PC-9 (cell line): Measurements from ENCODE around the gene R3HDM2. TPM values are rescaled to one million over a fixed set of nuclear protein-coding genes. Genes with fewer than 3 reads are reported as not detected.
"Not testable (repeated sequence)": the region's sequence is repeated elsewhere in the genome, so short reads cannot be mapped to it uniquely, and the experiment has no call there.

Source experiments
- BruUV-seq: library from RNA; stranded (reverse); fragments of 400-500 nt; replicated peaks from 2 replicates; lab custom pipeline; 2021; lab: Mats Ljungman, UMichigan
- CTCF ChIA-PET: fragments of 300-600 bp; sonication (Branson Sonifier 250); formaldehyde crosslinking; loops from one replicate; lab custom pipeline; 2022; ENCODE audit warnings: antibody characterized with exemption; lab: Charles Lee
- POLR2A ChIA-PET: fragments of 300-600 bp; sonication (Branson Sonifier 250); formaldehyde crosslinking; loops from one replicate; lab custom pipeline; 2022; ENCODE audit warnings: antibody characterized with exemption; ENCODE audit not compliant: unreplicated experiment; lab: Charles Lee
- DNase-seq, 2 experiments: peaks; one replicate each; pipeline versions ENCODE4 v3.0.0 to v3.0.0-alpha.2; 2015 to 2022; ENCODE audit warnings: mixed read lengths in 1 of 2
- H2AFZ ChIP-seq: fragments of 200-600 bp; sonication (generic); 2 replicates; pipeline ENCODE4 v1.8.1; 2017; ENCODE audit warnings: antibody characterized with exemption
- H3F3A ChIP-seq: fragments of 200-600 bp; sonication (generic); 2 replicates; pipeline ENCODE4 v1.8.1; 2017; ENCODE audit warnings: antibody characterized with exemption, mild to moderate bottlenecking, low read depth; ENCODE audit not compliant: insufficient read depth
- H3K27ac ChIP-seq: fragments of 200-600 bp; sonication (generic); 2 replicates; pipeline ENCODE4 v1.6.1; 2016; ENCODE audit warnings: mixed run types
- H3K27me3 ChIP-seq: fragments of 200-600 bp; sonication (generic); 2 replicates; pipeline ENCODE4 v1.6.1; 2016; ENCODE audit warnings: low read depth, mixed run types; ENCODE audit not compliant: insufficient read depth
- H3K36me3 ChIP-seq: fragments of 200-600 bp; sonication (generic); 2 replicates; pipeline ENCODE4 v1.6.1; 2016; ENCODE audit warnings: low read depth, mixed run types
- H3K4me1 ChIP-seq: fragments of 200-600 bp; sonication (generic); replicated peaks from 2 replicates; pipeline ENCODE4 v1.6.1; 2016; ENCODE audit warnings: mixed run types; ENCODE audit not compliant: insufficient read depth
- H3K4me2 ChIP-seq: fragments of 200-600 bp; sonication (generic); 2 replicates; pipeline ENCODE4 v1.6.1; 2017; ENCODE audit warnings: mixed run types
- H3K4me3 ChIP-seq: fragments of 200-600 bp; sonication (generic); 2 replicates; pipeline ENCODE4 v1.6.1; 2016; ENCODE audit warnings: mixed run types
- H3K79me2 ChIP-seq: fragments of 200-600 bp; sonication (generic); 2 replicates; pipeline ENCODE4 v1.6.1; 2017; ENCODE audit warnings: low read depth, mixed run types
- H3K9me2 ChIP-seq: fragments of 200-600 bp; sonication (generic); 2 replicates; pipeline ENCODE4 v1.8.1; 2017; ENCODE audit warnings: mild to moderate bottlenecking; ENCODE audit not compliant: insufficient read depth
- H3K9me3 ChIP-seq: fragments of 200-600 bp; sonication (generic); 2 replicates; pipeline ENCODE4 v1.8.1; 2016; ENCODE audit warnings: low read depth; ENCODE audit not compliant: insufficient read depth
- H4K20me1 ChIP-seq: fragments of 200-600 bp; sonication (generic); 2 replicates; pipeline ENCODE4 v1.8.1; 2017; ENCODE audit not compliant: insufficient read depth
- CTCF ChIP-seq: fragments of 200-600 bp; sonication (generic); conservative IDR thresholded peaks from 2 replicates; pipeline ENCODE4 v1.6.1; 2017; ENCODE audit warnings: mixed run types, antibody characterized with exemption, mild to moderate bottlenecking, moderate library complexity
- EZH2 ChIP-seq: fragments of 200-600 bp; sonication (generic); IDR thresholded peaks from 2 replicates; pipeline ENCODE4 v1.8.0; 2017; ENCODE audit warnings: antibody characterized with exemption, low read depth
- intact Hi-C: fragments of 100-400 bp; cut with micrococcal nuclease; formaldehyde crosslinking; loops from one replicate; pipeline ENCODE4 v1.10.0; 2022; ENCODE audit not compliant: unreplicated experiment
- total RNA-seq: library from RNA; stranded (reverse); gene quantifications from 2 replicates; pipeline ENCODE4 v1.2.3, GENCODE V29; 2021

R3HDM2 gene
- total RNA-seq, 1 experiment from 2014 or later = 65.1 TPM

- no peaks in the 10 kb centered on the region for H3K9me3 ChIP-seq
- no peaks in the 10 kb centered on the region for H3K36me3 ChIP-seq
- no peaks in the 10 kb centered on the region for H3K4me1 ChIP-seq
- DNase-seq = no peak
- H3K27me3 ChIP-seq = no peaks in the 10 kb centered on the region
- TF ChIP-seq CTCF (no peak), EZH2 (no peak)
- H4K20me1 ChIP-seq = no peaks in the 10 kb centered on the region
- no peak overlapping the region for H2AFZ ChIP-seq
- H3K4me3 ChIP-seq = no peak overlapping the region
- intact Hi-C loops = no loop called here
- no TSS peak for BruUV-seq
- ChIA-PET POLR2A (interaction anchor here (0.6 kb wide), 1 partner anchor 345 kb away, joined by 5 read pairs; no protein-coding TSS in a partner anchor), CTCF (no interaction called here)
- no peaks in the 10 kb centered on the region for H3K9me2 ChIP-seq
- H3K79me2 ChIP-seq = no peaks in the 10 kb centered on the region
- H3K27ac ChIP-seq = no peak overlapping the region
- peaks cover 5% of the 10 kb centered on the region; the same call in 1 of the 2 replicates for H3F3A ChIP-seq
- H3K4me2 ChIP-seq = no peak overlapping the region
These were observed 11.1 kb upstream of the R3HDM2 start for GRCh38 chr12:57441846-57442427.

- intact Hi-C loops = not testable (repeated sequence)
These were observed 10.6 kb upstream of the R3HDM2 start for GRCh38 chr12:57441393-57441792.

GRCh38 chr12:57439762-57440266 is 9.0 kb upstream of the R3HDM2 start:
- POLR2A ChIA-PET = no interaction called here
- TF ChIP-seq EZH2 = no peak
- no peak for TF ChIP-seq CTCF
- BruUV-seq = no TSS peak

More at GRCh38 chr12:57441393-57441792, 10.6 kb upstream of the R3HDM2 start:
- H4K20me1 ChIP-seq, H3F3A ChIP-seq, BruUV-seq, H3K4me2 ChIP-seq, H3K9me3 ChIP-seq, H3K9me2 ChIP-seq, CTCF ChIA-PET, H3K27me3 ChIP-seq, H2AFZ ChIP-seq, H3K27ac ChIP-seq, DNase-seq, H3K4me3 ChIP-seq, H3K4me1 ChIP-seq, H3K36me3 ChIP-seq, H3K79me2 ChIP-seq: not testable (repeated sequence)
- POLR2A ChIA-PET = interaction anchor here (0.6 kb wide), 1 partner anchor 346 kb away, joined by 5 read pairs; no protein-coding TSS in a partner anchor

More at GRCh38 chr12:57439762-57440266, 9.0 kb upstream of the R3HDM2 start:
- no peaks in the 10 kb centered on the region for H3K36me3 ChIP-seq
- no peak for DNase-seq
- CTCF ChIA-PET = interaction anchor here (0.6 kb wide), 1 partner anchor 258 kb away, joined by 10 read pairs; no protein-coding TSS in a partner anchor
- no peak overlapping the region for H3K4me3 ChIP-seq
- H3K27ac ChIP-seq = no peak overlapping the region
- intact Hi-C loops = no loop called here
- H4K20me1 ChIP-seq = no peaks in the 10 kb centered on the region
- no peaks in the 10 kb centered on the region for H3K4me1 ChIP-seq
- no peaks in the 10 kb centered on the region for H3K27me3 ChIP-seq
- 0 out of 2 replicates have a peak, but pooled peaks cover under 1% of the 10 kb centered on the region for H3F3A ChIP-seq
- no peak overlapping the region for H3K4me2 ChIP-seq
- no peaks in the 10 kb centered on the region for H3K79me2 ChIP-seq
- H3K9me2 ChIP-seq = no peaks in the 10 kb centered on the region
- no peak overlapping the region for H2AFZ ChIP-seq
- no peaks in the 10 kb centered on the region for H3K9me3 ChIP-seq
